GM12878 (cell line): ENCODE data around the gene ITIH5.

Experiments used
- EP300 ChIP-seq, 2 experiments: fragments of 150-350 bp in 1 of 2; IDR thresholded peaks; 2 replicates each; pipeline ENCODE4 v1.6.1; 2011 to 2012; ENCODE audit warnings: low read depth in 2 of 2, low read length in 2 of 2, borderline replicate concordance in 1 of 2, improper control_type of control experiment in 1 of 2, inconsistent platforms in 1 of 2; ENCODE audit not compliant: control insufficient read depth in 1 of 2
- NR2C2 ChIP-seq: IDR thresholded peaks from 2 replicates; pipeline ENCODE4 v1.6.1; 2011; ENCODE audit warnings: borderline replicate concordance, low read depth; ENCODE audit not compliant: control insufficient read depth, insufficient read length
- POU2F2 ChIP-seq: IDR thresholded peaks from 3 replicates; pipeline ENCODE4 v1.6.1; 2011; ENCODE audit warnings: low read depth, mild to moderate bottlenecking, low read length, borderline replicate concordance
- RBBP5 ChIP-seq: fragments of 200-600 bp; sonication (generic); conservative IDR thresholded peaks from 2 replicates; pipeline ENCODE4 v1.6.1; 2016
- SIN3A ChIP-seq: IDR thresholded peaks from 2 replicates; pipeline ENCODE4 v1.6.1; 2012; ENCODE audit warnings: low read depth, low read length, improper control_type of control experiment

- TF ChIP-seq RBBP5 = no peak
- no peak for TF ChIP-seq NR2C2
- TF ChIP-seq SIN3A = no peak
- no peak for TF ChIP-seq POU2F2
- TF ChIP-seq EP300 (IDR thresholded peaks at IDR 0.05; ENCODE audit: borderline replicate concordance in 1 of 2, control insufficient read depth in 1 of 2, low read depth in 2 of 2, low read length in 2 of 2) = no peak
These were observed 2.1 kb downstream of the ITIH5 start for GRCh38 chr10:7664707-7665106.
